ENCODE measurements around the gene FBXL19. TPM values are rescaled to one million over a fixed set of nuclear protein-coding genes. Genes with fewer than 3 reads are reported as not detected.

Gene FBXL19
- polyA plus RNA-seq, 1 of the 3 experiments (the other 2 are of a cell fraction) = 20.6 TPM

DNA sequence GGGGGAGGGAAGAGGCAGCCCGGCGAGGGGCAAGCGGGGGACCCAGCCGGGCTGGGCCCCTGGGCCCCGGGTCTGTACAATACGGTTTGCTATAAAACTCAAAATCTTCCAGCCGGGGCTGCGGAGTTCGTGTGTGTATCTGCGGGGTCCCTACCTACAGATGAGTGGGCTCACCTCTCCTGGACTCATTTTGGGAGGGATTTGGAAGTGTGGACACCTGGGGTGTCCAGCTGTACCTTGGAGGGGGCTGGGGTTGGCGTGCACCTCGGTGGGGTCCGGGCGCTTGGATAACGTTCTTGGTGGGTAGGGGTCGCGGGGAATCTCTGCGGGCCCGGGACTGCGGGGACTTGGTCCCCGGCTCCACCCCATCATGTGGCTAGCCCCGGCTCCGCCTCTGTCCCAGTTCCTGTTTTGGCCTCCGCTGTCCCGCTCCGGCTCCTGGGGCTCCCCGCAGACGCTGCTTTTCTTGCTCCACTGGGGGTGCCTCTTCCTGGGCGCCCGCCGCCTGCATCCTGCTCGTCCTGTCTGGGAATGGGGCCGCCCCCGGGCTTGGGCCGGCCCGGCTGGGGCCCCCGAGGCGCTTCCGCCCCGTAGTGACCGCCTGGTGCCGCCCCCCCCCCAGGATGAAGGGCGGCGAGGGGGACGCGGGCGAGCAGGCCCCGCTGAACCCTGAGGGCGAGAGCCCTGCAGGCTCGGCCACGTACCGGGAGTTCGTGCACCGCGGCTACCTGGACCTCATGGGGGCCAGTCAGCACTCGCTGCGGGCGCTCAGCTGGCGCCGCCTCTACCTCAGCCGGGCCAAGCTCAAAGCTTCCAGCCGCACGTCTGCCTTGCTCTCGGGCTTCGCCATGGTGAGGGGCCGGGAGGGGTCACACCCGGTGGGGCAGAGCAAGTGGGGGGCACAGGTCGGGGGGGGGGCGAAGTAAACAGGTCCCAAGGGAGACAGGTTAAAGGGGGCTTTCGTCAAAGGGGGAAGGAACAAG is 25.6 kb downstream of the FBXL19 start, which contains the start of gene ORAI3 (continued):
- TF ChIP-seq, protein P1, sequence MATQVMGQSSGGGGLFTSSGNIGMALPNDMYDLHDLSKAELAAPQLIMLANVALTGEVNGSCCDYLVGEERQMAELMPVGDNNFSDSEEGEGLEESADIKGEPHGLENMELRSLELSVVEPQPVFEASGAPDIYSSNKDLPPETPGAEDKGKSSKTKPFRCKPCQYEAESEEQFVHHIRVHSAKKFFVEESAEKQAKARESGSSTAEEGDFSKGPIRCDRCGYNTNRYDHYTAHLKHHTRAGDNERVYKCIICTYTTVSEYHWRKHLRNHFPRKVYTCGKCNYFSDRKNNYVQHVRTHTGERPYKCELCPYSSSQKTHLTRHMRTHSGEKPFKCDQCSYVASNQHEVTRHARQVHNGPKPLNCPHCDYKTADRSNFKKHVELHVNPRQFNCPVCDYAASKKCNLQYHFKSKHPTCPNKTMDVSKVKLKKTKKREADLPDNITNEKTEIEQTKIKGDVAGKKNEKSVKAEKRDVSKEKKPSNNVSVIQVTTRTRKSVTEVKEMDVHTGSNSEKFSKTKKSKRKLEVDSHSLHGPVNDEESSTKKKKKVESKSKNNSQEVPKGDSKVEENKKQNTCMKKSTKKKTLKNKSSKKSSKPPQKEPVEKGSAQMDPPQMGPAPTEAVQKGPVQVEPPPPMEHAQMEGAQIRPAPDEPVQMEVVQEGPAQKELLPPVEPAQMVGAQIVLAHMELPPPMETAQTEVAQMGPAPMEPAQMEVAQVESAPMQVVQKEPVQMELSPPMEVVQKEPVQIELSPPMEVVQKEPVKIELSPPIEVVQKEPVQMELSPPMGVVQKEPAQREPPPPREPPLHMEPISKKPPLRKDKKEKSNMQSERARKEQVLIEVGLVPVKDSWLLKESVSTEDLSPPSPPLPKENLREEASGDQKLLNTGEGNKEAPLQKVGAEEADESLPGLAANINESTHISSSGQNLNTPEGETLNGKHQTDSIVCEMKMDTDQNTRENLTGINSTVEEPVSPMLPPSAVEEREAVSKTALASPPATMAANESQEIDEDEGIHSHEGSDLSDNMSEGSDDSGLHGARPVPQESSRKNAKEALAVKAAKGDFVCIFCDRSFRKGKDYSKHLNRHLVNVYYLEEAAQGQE (IDR thresholded peaks at IDR 0.05; ENCODE audit: low read depth, low read length) = no peak
- TF ChIP-seq, protein P2, sequence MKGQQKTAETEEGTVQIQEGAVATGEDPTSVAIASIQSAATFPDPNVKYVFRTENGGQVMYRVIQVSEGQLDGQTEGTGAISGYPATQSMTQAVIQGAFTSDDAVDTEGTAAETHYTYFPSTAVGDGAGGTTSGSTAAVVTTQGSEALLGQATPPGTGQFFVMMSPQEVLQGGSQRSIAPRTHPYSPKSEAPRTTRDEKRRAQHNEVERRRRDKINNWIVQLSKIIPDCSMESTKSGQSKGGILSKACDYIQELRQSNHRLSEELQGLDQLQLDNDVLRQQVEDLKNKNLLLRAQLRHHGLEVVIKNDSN (IDR thresholded peaks at IDR 0.05; ENCODE audit: borderline replicate concordance, low read depth) = peak; percentile 65
- TF ChIP-seq FOXM1 (IDR thresholded peaks at IDR 0.05; ENCODE audit: low read depth) = 0 out of 2 replicates have a peak, but pooled peaks have one; percentile 21
- no peak for TF ChIP-seq NFIC (IDR thresholded peaks at IDR 0.05; ENCODE audit: borderline replicate concordance)
- TF ChIP-seq NRF1 (IDR thresholded peaks at IDR 0.05; ENCODE audit: low read depth, low read length) = no peak
- TF ChIP-seq, protein P3, sequence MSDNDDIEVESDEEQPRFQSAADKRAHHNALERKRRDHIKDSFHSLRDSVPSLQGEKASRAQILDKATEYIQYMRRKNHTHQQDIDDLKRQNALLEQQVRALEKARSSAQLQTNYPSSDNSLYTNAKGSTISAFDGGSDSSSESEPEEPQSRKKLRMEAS (IDR thresholded peaks at IDR 0.05; ENCODE audit: low read depth) = peak; percentile 32; the same call in 1 of the 2 replicates
- TF ChIP-seq TAF1 (IDR thresholded peaks at IDR 0.05; ENCODE audit: borderline replicate concordance, low read depth, low read length) = peak; percentile 58

DNA sequence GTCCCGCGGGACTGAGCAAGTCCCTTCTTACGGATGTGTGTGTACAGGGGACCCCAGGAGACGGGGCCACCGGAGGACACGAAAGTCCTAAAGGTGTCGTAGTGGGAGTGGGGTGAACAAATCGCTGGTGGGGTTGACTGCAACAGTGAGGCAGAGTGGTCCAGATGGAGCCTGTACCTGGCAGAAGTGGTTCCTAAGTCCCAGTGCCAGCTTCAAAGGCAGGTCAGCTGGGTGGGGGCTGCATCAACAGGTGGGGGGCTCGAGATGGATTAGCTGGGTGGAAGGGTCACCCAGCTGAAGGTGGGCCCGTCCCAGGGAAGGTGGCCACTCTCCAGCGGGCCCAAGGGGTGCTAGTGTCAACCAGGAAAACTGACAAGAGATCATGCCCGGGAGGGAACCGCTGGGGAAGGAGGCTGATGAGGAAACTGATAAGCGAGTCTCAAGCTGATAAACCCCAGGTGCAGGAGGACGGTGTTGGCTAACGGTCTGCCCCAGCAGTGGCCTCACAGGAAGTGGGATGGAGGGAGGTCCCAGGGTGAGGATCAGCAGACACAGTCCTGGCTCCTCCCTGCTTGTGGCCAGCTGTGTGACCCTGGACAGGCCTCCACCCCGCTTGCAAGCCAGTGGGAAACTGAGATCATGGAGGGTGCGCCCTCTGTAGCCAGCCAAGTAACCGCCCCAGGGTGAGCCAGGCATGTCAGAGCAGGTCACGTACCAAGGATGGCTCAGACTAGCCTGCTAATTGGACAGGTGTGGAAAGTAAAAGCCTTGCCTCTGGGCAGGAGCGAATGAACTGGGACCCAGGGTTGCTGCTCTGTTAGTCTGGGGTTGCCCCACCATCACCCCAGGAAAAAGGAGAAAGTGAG is 26.5 kb downstream of the FBXL19 start:
- DNase-seq = peak; percentile 73
- no peaks in the 10 kb centered on the region for H3K9me3 ChIP-seq
- H3F3A ChIP-seq (replicated peaks; ENCODE audit: insufficient read depth) = peaks cover 52% of the 10 kb centered on the region
- peak overlapping the region; percentile 86 for H3K9ac ChIP-seq
- H3K27ac ChIP-seq (ENCODE audit: low read depth in 2 of 2, low read length in 1 of 2) = peak overlapping the region; percentile 86 to 91; a peak in 3 of 4 replicates
- H4K20me1 ChIP-seq (ENCODE audit: insufficient read depth) = no peaks in the 10 kb centered on the region
- 14% methylated on average over 18 of the region's 21 CpGs for WGBS (ENCODE audit: low lambda C conversion rate)
- H3K9me2 ChIP-seq = no peaks in the 10 kb centered on the region
- H3K27me3 ChIP-seq (ENCODE audit: insufficient read depth) = no peaks in the 10 kb centered on the region
- H2AFZ ChIP-seq (ENCODE audit: low read depth) = no peak overlapping the region
- H3K4me1 ChIP-seq (ENCODE audit: control insufficient read depth in 1 of 2, insufficient read depth in 2 of 2, low read depth in 1 of 2, low read length in 1 of 2) = peaks cover 0 to 29% of the 10 kb centered on the region in 2 experiments; a peak in 1 of 4 replicates
- H3K36me3 ChIP-seq (replicated peaks in 1 of 2; ENCODE audit: control insufficient read depth in 1 of 2, insufficient read depth in 2 of 2, low read length in 1 of 2) = peaks cover 0 to 10% of the 10 kb centered on the region in 2 experiments
- H3K4me2 ChIP-seq = peak overlapping the region; percentile 97
- ChIA-PET POLR2A (interaction anchor here (0.6 to 1.3 kb wide), 6 partner anchors 8 to 144 kb away, joined by 3 to 6 read pairs (median 3); partner anchors contain the start of genes FBXL19 and ZNF668), CTCF (interaction anchor here (0.7 to 6.4 kb wide), 6 partner anchors 9 to 493 kb away, joined by 3 to 45 read pairs (median 6); partner anchors contain the start of gene ZNF843)
- H3K79me2 ChIP-seq (ENCODE audit: insufficient read depth) = peaks cover 12% of the 10 kb centered on the region
- peak overlapping the region; percentile 80 to 93 for H3K4me3 ChIP-seq (ENCODE audit: low read depth in 2 of 2, low read length in 1 of 2)
- TF ChIP-seq RCOR1 (IDR thresholded peaks at IDR 0.05; ENCODE audit: low read length) (no peak), RXRA (IDR thresholded peaks at IDR 0.05; ENCODE audit: borderline replicate concordance, low read depth) (no peak), SIN3A (IDR thresholded peaks at IDR 0.05; ENCODE audit: borderline replicate concordance, low read depth, low read length) (peak; percentile 78; the same call in 1 of the 2 replicates), MXI1 (IDR thresholded peaks at IDR 0.05; ENCODE audit: low read depth, low read length) (peak; percentile 30), ELF1 (IDR thresholded peaks at IDR 0.05) (0 out of 2 replicates have a peak, but pooled peaks have one; percentile 42), MEF2A (IDR thresholded peaks at IDR 0.05; ENCODE audit: borderline replicate concordance, low read depth) (no peak), FOXJ3 (CRISPR knock-in tag; IDR thresholded peaks at IDR 0.05) (no peak), TAF1 (IDR thresholded peaks at IDR 0.05; ENCODE audit: borderline replicate concordance, low read depth, low read length) (peak; percentile 63), TEAD4 (IDR thresholded peaks at IDR 0.05; ENCODE audit: borderline replicate concordance, insufficient read depth) (no peak), GATA2 (CRISPR knock-in tag; IDR thresholded peaks at IDR 0.05) (peak; percentile 75), EP300 (IDR thresholded peaks at IDR 0.05; ENCODE audit: borderline replicate concordance in 1 of 2, low read depth in 1 of 2, low read length in 1 of 2) (0 out of 4 replicates have a peak, but pooled peaks of 1 of the 2 experiments have one; percentile 23)
- TF ChIP-seq, protein P2 (IDR thresholded peaks at IDR 0.05; ENCODE audit: borderline replicate concordance, low read depth) = no peak; the same call in 1 of the 2 replicates
- TF ChIP-seq, protein P3 (IDR thresholded peaks at IDR 0.05; ENCODE audit: low read depth) = 0 out of 2 replicates have a peak, but pooled peaks have one; percentile 28
- TF ChIP-seq, protein P4, sequence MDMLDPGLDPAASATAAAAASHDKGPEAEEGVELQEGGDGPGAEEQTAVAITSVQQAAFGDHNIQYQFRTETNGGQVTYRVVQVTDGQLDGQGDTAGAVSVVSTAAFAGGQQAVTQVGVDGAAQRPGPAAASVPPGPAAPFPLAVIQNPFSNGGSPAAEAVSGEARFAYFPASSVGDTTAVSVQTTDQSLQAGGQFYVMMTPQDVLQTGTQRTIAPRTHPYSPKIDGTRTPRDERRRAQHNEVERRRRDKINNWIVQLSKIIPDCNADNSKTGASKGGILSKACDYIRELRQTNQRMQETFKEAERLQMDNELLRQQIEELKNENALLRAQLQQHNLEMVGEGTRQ (IDR thresholded peaks at IDR 0.05; ENCODE audit: borderline replicate concordance, low read depth, low read length) = no peak
